Measurements from ENCODE around the gene MATN4. TPM values are rescaled to one million over a fixed set of nuclear protein-coding genes. Genes with fewer than 3 reads are reported as not detected.

The MATN4 gene
- total and polyA plus RNA-seq, 2 donors (not counting 1 experiment from before 2014, with no cell fraction given) = not detected

DNA sequence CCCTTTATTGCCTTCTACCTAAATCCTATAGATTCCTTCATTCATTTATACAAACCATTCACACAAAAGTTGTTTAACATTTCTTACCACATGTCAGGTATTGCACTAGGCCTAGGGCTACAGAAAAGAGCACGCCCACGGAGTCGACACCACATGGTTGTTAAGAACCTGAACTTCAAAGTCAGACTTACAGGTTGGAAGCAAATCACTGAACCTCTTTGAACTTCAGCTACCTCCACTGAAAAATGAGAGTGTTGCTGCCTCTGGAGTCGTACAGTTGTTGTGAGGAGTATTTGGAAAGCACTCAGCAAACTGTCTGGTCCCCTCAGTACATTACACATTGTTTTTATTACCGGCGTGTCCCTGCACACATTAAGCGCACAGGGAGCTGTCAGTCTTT lies 50.4 kb downstream of the MATN4 start:
- Mint-ChIP-seq H3K27ac (no peak overlapping the region), H3K9me3 (ENCODE audit: insufficient read depth) (no peaks in the 10 kb centered on the region), H3K4me1 (no peaks in the 10 kb centered on the region), H3K27me3 (peaks cover 49% of the 10 kb centered on the region), H3K4me3 (no peak overlapping the region)
- Histone ChIP-seq H3K4me1 (ENCODE audit: control insufficient read depth in 2 of 2, insufficient read depth in 2 of 2, low read length in 2 of 2) (no peaks in the 10 kb centered on the region), H2AFZ (ENCODE audit: insufficient read depth, low read depth, low read length, poor library complexity, severe bottlenecking) (no peak overlapping the region), H3K4me3 (ENCODE audit: control extremely low read depth in 1 of 5, extremely low read depth in 1 of 5, insufficient read depth in 1 of 5, low read depth in 2 of 5, low read length in 4 of 5) (no peak overlapping the region), H3K27ac (ENCODE audit: low read length in 2 of 2) (no peak overlapping the region), H3K4me2 (replicated peaks; ENCODE audit: low read depth, low read length, poor library complexity, severe bottlenecking) (no peak overlapping the region), H3K36me3 (replicated peaks in 1 of 2; ENCODE audit: control extremely low read depth in 1 of 2, control insufficient read depth in 1 of 2, extremely low read depth in 1 of 2, insufficient read depth in 2 of 2, low read length in 1 of 2) (no peaks in the 10 kb centered on the region), H3K27me3 (replicated peaks in 1 of 4; ENCODE audit: control extremely low read depth in 1 of 4, control insufficient read depth in 3 of 4, insufficient read depth in 4 of 4, low read length in 3 of 4) (peaks cover 0 to 13% (median 7%) of the 10 kb centered on the region in 4 experiments), H3K79me2 (ENCODE audit: control insufficient read depth, insufficient read depth, low read length) (no peaks in the 10 kb centered on the region), H3K9me3 (ENCODE audit: control extremely low read depth in 1 of 3, control insufficient read depth in 2 of 3, insufficient read depth in 1 of 3, low read length in 2 of 3) (peaks cover 0 to 3% (median 0%) of the 10 kb centered on the region in 3 donors), H4K20me1 (ENCODE audit: control insufficient read depth, insufficient read depth, low read length, poor library complexity, severe bottlenecking) (no peaks in the 10 kb centered on the region), H3K9ac (ENCODE audit: low read length) (no peak overlapping the region)
- 98% methylated on average over 6 of the region's 7 CpGs for WGBS (ENCODE audit: insufficient coverage)
- ChIA-PET POLR2A (no interaction called here), CTCF (no interaction called here)
- no peak for ATAC-seq (ENCODE audit: low read depth)
- intact Hi-C loops (cut with micrococcal nuclease) = no loop called here
- no peak for DNase-seq
- TF ChIP-seq EZH2 (IDR thresholded peaks at IDR 0.05; ENCODE audit: borderline replicate concordance, insufficient read depth, low read depth, low read length, poor library complexity, severe bottlenecking) = no peak
- TF ChIP-seq, protein P1, sequence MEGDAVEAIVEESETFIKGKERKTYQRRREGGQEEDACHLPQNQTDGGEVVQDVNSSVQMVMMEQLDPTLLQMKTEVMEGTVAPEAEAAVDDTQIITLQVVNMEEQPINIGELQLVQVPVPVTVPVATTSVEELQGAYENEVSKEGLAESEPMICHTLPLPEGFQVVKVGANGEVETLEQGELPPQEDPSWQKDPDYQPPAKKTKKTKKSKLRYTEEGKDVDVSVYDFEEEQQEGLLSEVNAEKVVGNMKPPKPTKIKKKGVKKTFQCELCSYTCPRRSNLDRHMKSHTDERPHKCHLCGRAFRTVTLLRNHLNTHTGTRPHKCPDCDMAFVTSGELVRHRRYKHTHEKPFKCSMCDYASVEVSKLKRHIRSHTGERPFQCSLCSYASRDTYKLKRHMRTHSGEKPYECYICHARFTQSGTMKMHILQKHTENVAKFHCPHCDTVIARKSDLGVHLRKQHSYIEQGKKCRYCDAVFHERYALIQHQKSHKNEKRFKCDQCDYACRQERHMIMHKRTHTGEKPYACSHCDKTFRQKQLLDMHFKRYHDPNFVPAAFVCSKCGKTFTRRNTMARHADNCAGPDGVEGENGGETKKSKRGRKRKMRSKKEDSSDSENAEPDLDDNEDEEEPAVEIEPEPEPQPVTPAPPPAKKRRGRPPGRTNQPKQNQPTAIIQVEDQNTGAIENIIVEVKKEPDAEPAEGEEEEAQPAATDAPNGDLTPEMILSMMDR (IDR thresholded peaks at IDR 0.05) = no peak

GRCh38 chr20:45257161-45257560 lies 50.9 kb downstream of the MATN4 start:
- WGBS (ENCODE audit: insufficient coverage) = 77% methylated on average over 3 of the region's 3 CpGs
- no peaks in the 10 kb centered on the region for H3K4me1 Mint-ChIP-seq
- H3K4me3 ChIP-seq (ENCODE audit: control extremely low read depth in 1 of 5, extremely low read depth in 1 of 5, insufficient read depth in 1 of 5, low read depth in 2 of 5, low read length in 4 of 5) = no peak overlapping the region
- TF ChIP-seq, protein P1 (IDR thresholded peaks at IDR 0.05) = no peak
- TF ChIP-seq EZH2 (IDR thresholded peaks at IDR 0.05; ENCODE audit: borderline replicate concordance, insufficient read depth, low read depth, low read length, poor library complexity, severe bottlenecking) = no peak
- H3K9me3 ChIP-seq (ENCODE audit: control extremely low read depth in 1 of 3, control insufficient read depth in 2 of 3, insufficient read depth in 1 of 3, low read length in 2 of 3) = peaks cover 0 to 3% (median 0%) of the 10 kb centered on the region in 3 donors
- ATAC-seq (ENCODE audit: low read depth) = no peak
- no peak overlapping the region for H3K27ac Mint-ChIP-seq
- no peaks in the 10 kb centered on the region for H4K20me1 ChIP-seq (ENCODE audit: control insufficient read depth, insufficient read depth, low read length, poor library complexity, severe bottlenecking)
- H3K9me3 Mint-ChIP-seq (ENCODE audit: insufficient read depth) = no peaks in the 10 kb centered on the region
- no peak overlapping the region for H3K4me2 ChIP-seq (replicated peaks; ENCODE audit: low read depth, low read length, poor library complexity, severe bottlenecking)
- no peaks in the 10 kb centered on the region for H3K36me3 ChIP-seq (replicated peaks in 1 of 2; ENCODE audit: control extremely low read depth in 1 of 2, control insufficient read depth in 1 of 2, extremely low read depth in 1 of 2, insufficient read depth in 2 of 2, low read length in 1 of 2)
- H3K9ac ChIP-seq (ENCODE audit: low read length) = no peak overlapping the region
- H2AFZ ChIP-seq (ENCODE audit: insufficient read depth, low read depth, low read length, poor library complexity, severe bottlenecking) = no peak overlapping the region
- no peak for DNase-seq
- peaks cover 52% of the 10 kb centered on the region for H3K27me3 Mint-ChIP-seq
- H3K79me2 ChIP-seq (ENCODE audit: control insufficient read depth, insufficient read depth, low read length) = no peaks in the 10 kb centered on the region
- no peak overlapping the region for H3K27ac ChIP-seq (ENCODE audit: low read length in 2 of 2)
- no peak overlapping the region for H3K4me3 Mint-ChIP-seq
- H3K4me1 ChIP-seq (ENCODE audit: control insufficient read depth in 2 of 2, insufficient read depth in 2 of 2, low read length in 2 of 2) = no peaks in the 10 kb centered on the region
- intact Hi-C loops (cut with micrococcal nuclease) = no loop called here
- ChIA-PET POLR2A (no interaction called here), CTCF (no interaction called here)
- H3K27me3 ChIP-seq (replicated peaks in 1 of 4; ENCODE audit: control extremely low read depth in 1 of 4, control insufficient read depth in 3 of 4, insufficient read depth in 4 of 4, low read length in 3 of 4) = peaks cover 0 to 17% (median 8%) of the 10 kb centered on the region in 4 experiments
